Keratinocyte (primary cell): ENCODE results near the gene SMC5. TPM values are rescaled to one million over a fixed set of nuclear protein-coding genes. Genes with fewer than 3 reads are reported as not detected.

ENCODE experiments used
- DNase-seq: peaks from one replicate; pipeline ENCODE4 v3.0.0-alpha.2; 2011; ENCODE audit warnings: low read depth, missing footprints, low spot score
- FAIRE-seq: peaks from 2 replicates; lab custom pipeline; 2011; peaks lifted over from hg19 to GRCh38; lab: Jason Lieb, UNC
- H2AFZ ChIP-seq: 2 replicates; pipeline ENCODE4 v1.6.0; 2012; ENCODE audit warnings: low read length, control low read depth, inconsistent platforms; ENCODE audit not compliant: control insufficient read depth
- H3K27ac ChIP-seq: 2 replicates; pipeline ENCODE4 v1.5.1; 2011; ENCODE audit warnings: low read length; ENCODE audit not compliant: control insufficient read depth, insufficient read depth
- H3K27me3 ChIP-seq: 3 replicates; pipeline ENCODE4 v1.6.0; 2011; ENCODE audit warnings: low read length; ENCODE audit not compliant: control insufficient read depth, insufficient read depth; ENCODE audit errors: extremely low read depth
- H3K36me3 ChIP-seq, 2 experiments: 2 replicates in 1 of 2; 3 replicates in 1 of 2; pipeline ENCODE4 v1.5.1; 2011; ENCODE audit warnings: low read length in 2 of 2, mild to moderate bottlenecking in 1 of 2; ENCODE audit not compliant: control insufficient read depth in 2 of 2, insufficient read depth in 2 of 2; ENCODE audit errors: extremely low read depth in 1 of 2
- H3K4me1 ChIP-seq: 3 replicates; pipeline ENCODE4 v1.5.1; 2011; ENCODE audit warnings: low read length; ENCODE audit not compliant: control insufficient read depth, insufficient read depth; ENCODE audit errors: extremely low read depth
- H3K4me2 ChIP-seq: 3 replicates; pipeline ENCODE4 v1.6.0; 2011; ENCODE audit warnings: low read depth, low read length; ENCODE audit not compliant: control insufficient read depth, insufficient read depth; ENCODE audit errors: extremely low read depth
- H3K4me3 ChIP-seq, 3 experiments: fragments of 200-600 bp in 1 of 3; sonication (generic) in 1 of 3; 2 replicates in 2 of 3; 3 replicates in 1 of 3; pipeline ENCODE4 v1.5.1; 2011 to 2016; ENCODE audit warnings: low read length in 3 of 3, mild to moderate bottlenecking in 3 of 3, control low read depth in 2 of 3, inconsistent platforms in 1 of 3, low read depth in 1 of 3, mixed read lengths in 1 of 3, mixed run types in 1 of 3, moderate library complexity in 1 of 3; ENCODE audit not compliant: control insufficient read depth in 2 of 3, insufficient read depth in 2 of 3; ENCODE audit errors: extremely low read depth in 1 of 3
- H3K79me2 ChIP-seq: 2 replicates; pipeline ENCODE4 v1.6.0; 2012; ENCODE audit warnings: low read length; ENCODE audit not compliant: control insufficient read depth, insufficient read depth
- H3K9ac ChIP-seq: 3 replicates; pipeline ENCODE4 v1.6.0; 2011; ENCODE audit warnings: low read length; ENCODE audit not compliant: control insufficient read depth, insufficient read depth; ENCODE audit errors: extremely low read depth
- H3K9me1 ChIP-seq: 3 replicates; pipeline ENCODE4 v1.6.0; 2011; ENCODE audit warnings: low read length; ENCODE audit not compliant: control insufficient read depth, insufficient read depth; ENCODE audit errors: extremely low read depth
- H3K9me3 ChIP-seq: 2 replicates; pipeline ENCODE4 v1.5.1; 2012; ENCODE audit warnings: low read depth, low read length; ENCODE audit not compliant: control insufficient read depth
- H4K20me1 ChIP-seq: 3 replicates; pipeline ENCODE4 v1.6.0; 2011; ENCODE audit warnings: low read length; ENCODE audit not compliant: control insufficient read depth, insufficient read depth; ENCODE audit errors: extremely low read depth
- CTCF ChIP-seq, 3 experiments: IDR thresholded peaks in 1 of 3; conservative IDR thresholded peaks in 1 of 3; optimal IDR thresholded peaks in 1 of 3; 2 replicates in 2 of 3; 3 replicates in 1 of 3; pipeline versions ENCODE3 to v1.5.1; 2011; ENCODE audit warnings: low read length in 3 of 3, mild to moderate bottlenecking in 3 of 3, moderate library complexity in 2 of 3, control low read depth in 1 of 3, inconsistent platforms in 1 of 3; ENCODE audit not compliant: insufficient read depth in 2 of 3; ENCODE audit errors: extremely low read depth in 1 of 3
- EZH2 ChIP-seq: IDR thresholded peaks from one replicate; pipeline ENCODE4 v1.6.1; 2012; ENCODE audit warnings: inconsistent platforms, mild to moderate bottlenecking, low read length, moderate library complexity
- dilution Hi-C: fragments of 300-500 bp; cut with MboI; formaldehyde crosslinking; loops from one replicate; pipeline ENCODE4 v1.7.0; 2020; ENCODE audit warnings: low sequenced_read_pairs; ENCODE audit not compliant: extremely low pct_ligation_motif_present
- polyA plus RNA-seq, 5 experiments: library from polyadenylated mRNA; depleted of rRNA in 3 of 5; stranded (reverse) in 3 of 5; stranded (forward) in 1 of 5; unstranded in 1 of 5; fragments of >200 nt; gene quantifications; 1 replicate in 1 of 5; 2 replicates in 3 of 5; 3 replicates in 1 of 5; pipeline versions ENCODE4 v1.2.1 to v1.2.3, GENCODE V29; 2011 to 2012; ENCODE audit warnings: missing spikeins in 2 of 5, low read depth in 1 of 5, low replicate concordance in 1 of 5

Gene SMC5
- polyA plus RNA-seq, 1 donor (not counting 4 experiments of a cell fraction or from before 2014, with no cell fraction given), result 16.5 TPM

- Histone ChIP-seq H3K4me3 (no peak overlapping the region), H3K36me3 (no peaks in the 10 kb centered on the region), H3K4me2 (no peak overlapping the region), H3K9me3 (no peaks in the 10 kb centered on the region), H2AFZ (no peak overlapping the region), H3K9me1 (no peaks in the 10 kb centered on the region), H3K79me2 (no peaks in the 10 kb centered on the region), H3K27ac (no peak overlapping the region), H3K4me1 (no peaks in the 10 kb centered on the region), H3K27me3 (no peaks in the 10 kb centered on the region), H4K20me1 (no peaks in the 10 kb centered on the region), H3K9ac (no peak overlapping the region)
- DNase-seq, result no peak
- no peak for FAIRE-seq
- TF ChIP-seq CTCF (optimal IDR thresholded peaks at IDR 0.05 in 1 of 3, IDR thresholded peaks at IDR 0.05 in 1 of 3, conservative IDR thresholded peaks at IDR 0.05 in 1 of 3; ENCODE audit: extremely low read depth in 1 of 3, insufficient read depth in 2 of 3, low read length in 3 of 3), result no peak
- TF ChIP-seq EZH2, result no peak
- dilution Hi-C loops, result no loop called here
Measured at GRCh38 chr9:70218767-70219166, 40.0 kb upstream of the SMC5 start.

GRCh38 chr9:70220216-70220615 lies 38.6 kb upstream of the SMC5 start:
- dilution Hi-C loops, result no loop called here
- no peaks in the 10 kb centered on the region for H3K36me3 ChIP-seq
- H2AFZ ChIP-seq, result no peak overlapping the region
- TF ChIP-seq CTCF (optimal IDR thresholded peaks at IDR 0.05 in 1 of 3, IDR thresholded peaks at IDR 0.05 in 1 of 3, conservative IDR thresholded peaks at IDR 0.05 in 1 of 3; ENCODE audit: extremely low read depth in 1 of 3, insufficient read depth in 2 of 3, low read length in 3 of 3), result no peak
- no peak for TF ChIP-seq EZH2
- H3K4me1 ChIP-seq, result no peaks in the 10 kb centered on the region
- FAIRE-seq, result no peak
- H3K4me2 ChIP-seq, result no peak overlapping the region
- no peaks in the 10 kb centered on the region for H3K9me3 ChIP-seq
- no peak overlapping the region for H3K27ac ChIP-seq
- no peak for DNase-seq
- no peaks in the 10 kb centered on the region for H3K79me2 ChIP-seq
- H3K9ac ChIP-seq, result no peak overlapping the region
- H4K20me1 ChIP-seq, result no peaks in the 10 kb centered on the region
- no peak overlapping the region for H3K4me3 ChIP-seq
- H3K27me3 ChIP-seq, result no peaks in the 10 kb centered on the region
- no peaks in the 10 kb centered on the region for H3K9me1 ChIP-seq
